ENCODE data around the gene ZBTB2.
"Not testable (repeated sequence)": the region's sequence is repeated elsewhere in the genome, so short reads cannot be mapped to it uniquely, and the experiment has no call there.

ZBTB2 gene

GRCh38 chr6:151399679-151400078 is 8.3 kb upstream of the ZBTB2 start:
- no peak for DNase-seq

- DNase-seq = no peak
Measured at GRCh38 chr6:151393410-151393809, 2.1 kb upstream of the ZBTB2 start.

GRCh38 chr6:151392427-151392826 is 1.1 kb upstream of the ZBTB2 start:
- no peak for DNase-seq

- peak; percentile 37 for DNase-seq
Measured at GRCh38 chr6:151390851-151391470, 398 bp downstream of the ZBTB2 start.

- DNase-seq = peak; percentile 82
Measured at GRCh38 chr6:151390276-151390850, 996 bp downstream of the ZBTB2 start.

DNA sequence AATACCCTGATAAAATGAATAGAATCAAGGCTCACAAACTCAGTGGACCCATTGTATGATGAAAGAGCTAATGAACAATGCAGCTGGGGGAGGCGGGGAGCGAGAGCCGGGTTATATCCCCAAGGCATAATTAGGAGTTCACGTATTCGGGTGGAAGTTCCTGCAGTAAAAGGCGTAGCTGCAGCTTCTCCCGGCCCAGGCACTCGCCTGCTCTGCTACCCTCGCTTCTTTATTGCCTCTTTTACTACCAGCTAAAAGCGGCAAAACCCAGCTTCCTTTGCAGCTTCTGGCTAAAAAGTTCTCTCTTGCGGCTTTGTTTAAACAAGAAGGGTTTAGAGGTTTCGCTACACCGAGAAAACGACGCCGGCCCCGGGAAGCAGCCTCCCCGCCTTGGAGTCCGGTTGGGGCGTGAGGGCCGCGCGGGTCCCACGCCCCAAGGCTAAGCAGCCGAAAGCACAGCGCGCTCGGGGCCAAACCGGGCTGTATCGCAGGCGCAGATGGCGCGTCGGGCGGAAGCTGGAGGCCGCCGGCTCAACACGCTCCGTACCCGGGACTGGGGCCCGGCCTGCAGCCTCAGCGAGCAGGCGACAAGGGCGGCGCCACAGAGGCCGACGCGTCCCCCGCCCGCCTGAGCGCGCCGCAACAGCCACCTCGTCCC is 1.6 kb downstream of the ZBTB2 start:
- DNase-seq = peak; percentile 40

DNA sequence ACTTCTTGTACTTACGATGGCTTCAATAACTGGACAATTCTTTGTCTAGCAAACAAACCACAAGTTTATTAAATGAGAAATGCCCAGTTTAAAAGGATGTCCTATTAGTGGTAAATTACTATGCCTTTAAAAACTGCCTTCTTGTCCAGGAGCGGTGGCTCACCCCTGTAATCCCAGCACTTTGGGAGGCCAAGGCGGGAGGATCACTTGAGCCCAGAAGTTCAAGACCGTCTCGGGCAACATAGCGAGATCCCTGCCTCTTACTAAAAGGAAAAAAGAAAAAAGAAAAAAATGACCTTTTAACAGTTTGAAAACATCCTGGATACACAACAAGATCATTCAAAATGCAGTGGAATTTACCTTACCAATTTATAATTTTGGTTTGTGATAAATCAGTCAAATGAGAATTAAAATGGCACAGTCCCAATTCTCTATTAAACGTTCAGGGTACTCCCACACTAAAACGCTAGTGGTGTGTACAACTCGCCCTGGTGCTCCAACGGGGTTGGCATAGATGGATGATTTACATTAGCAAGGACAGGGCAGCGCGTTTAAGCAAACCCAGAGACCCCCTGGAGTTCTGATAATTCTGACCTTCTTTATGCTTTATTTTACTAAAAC is 2.3 kb downstream of the ZBTB2 start:
- no peak for DNase-seq

- no peak for DNase-seq
Measured at GRCh38 chr6:151388236-151388635, 3.1 kb downstream of the ZBTB2 start.

- DNase-seq = no peak
Measured at GRCh38 chr6:151387175-151387970, 4.0 kb downstream of the ZBTB2 start.

DNA sequence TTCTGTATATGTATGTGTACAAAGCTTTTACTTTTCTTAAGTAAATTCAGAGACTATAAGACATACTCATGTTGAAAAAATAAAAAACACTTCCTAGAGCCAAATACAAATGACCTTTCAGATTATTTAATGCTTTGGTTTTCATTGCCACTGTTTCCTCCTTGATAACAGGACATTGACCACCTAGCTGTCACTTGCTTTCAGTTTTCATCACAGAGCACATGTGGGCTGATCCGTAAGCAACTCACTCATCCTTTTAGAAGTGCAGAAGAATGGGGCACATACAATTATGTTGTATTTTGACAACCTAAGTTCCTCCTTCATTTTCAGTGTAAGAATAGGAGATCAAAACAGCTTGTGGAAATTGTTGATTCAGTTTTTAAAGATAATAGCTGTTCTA is 6.2 kb downstream of the ZBTB2 start:
- peak; percentile 20 for DNase-seq

GRCh38 chr6:151384151-151384550 is 7.2 kb downstream of the ZBTB2 start:
- DNase-seq = no peak

DNA sequence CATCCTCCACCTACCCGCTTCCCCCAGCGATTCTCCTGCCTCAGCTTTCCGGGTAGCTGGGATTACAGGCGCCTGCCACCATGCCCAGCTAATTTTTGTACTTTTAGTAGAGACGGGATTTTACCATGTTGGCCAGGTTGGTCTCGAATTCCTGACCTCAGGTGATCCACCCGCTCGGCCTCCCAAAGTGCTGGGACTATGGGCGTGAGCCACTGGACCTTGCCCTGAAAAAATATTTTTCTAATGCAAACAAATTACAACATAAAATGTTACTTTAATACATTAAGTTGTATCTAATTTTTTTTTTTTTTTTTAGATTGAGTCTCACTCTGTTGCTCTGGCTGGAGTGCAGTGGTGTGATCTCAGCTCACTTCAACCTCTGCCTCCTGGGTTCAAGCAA is 8.7 kb downstream of the ZBTB2 start:
- DNase-seq = not testable (repeated sequence)

DNA sequence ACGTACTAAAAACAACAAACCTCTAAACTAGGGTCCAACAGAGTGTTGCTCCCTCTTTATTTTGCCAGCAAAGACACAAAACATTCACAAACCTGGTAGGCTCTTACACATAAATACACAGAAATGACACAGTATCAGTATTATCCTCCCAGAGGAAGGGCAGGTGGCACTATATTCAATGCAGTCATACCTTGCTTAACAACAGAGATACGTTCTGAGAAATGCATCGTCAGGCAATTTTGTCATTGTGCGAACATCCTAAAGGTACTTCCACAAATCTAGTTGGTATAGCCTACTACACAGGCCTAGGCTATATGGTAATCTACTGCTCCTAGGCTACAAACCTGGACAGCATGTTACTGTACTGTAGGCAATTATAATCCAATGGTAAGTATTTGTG is 9.6 kb downstream of the ZBTB2 start:
- DNase-seq = no peak

- no peak for DNase-seq
Measured at GRCh38 chr6:151380848-151381205, 10.5 kb downstream of the ZBTB2 start.

DNA sequence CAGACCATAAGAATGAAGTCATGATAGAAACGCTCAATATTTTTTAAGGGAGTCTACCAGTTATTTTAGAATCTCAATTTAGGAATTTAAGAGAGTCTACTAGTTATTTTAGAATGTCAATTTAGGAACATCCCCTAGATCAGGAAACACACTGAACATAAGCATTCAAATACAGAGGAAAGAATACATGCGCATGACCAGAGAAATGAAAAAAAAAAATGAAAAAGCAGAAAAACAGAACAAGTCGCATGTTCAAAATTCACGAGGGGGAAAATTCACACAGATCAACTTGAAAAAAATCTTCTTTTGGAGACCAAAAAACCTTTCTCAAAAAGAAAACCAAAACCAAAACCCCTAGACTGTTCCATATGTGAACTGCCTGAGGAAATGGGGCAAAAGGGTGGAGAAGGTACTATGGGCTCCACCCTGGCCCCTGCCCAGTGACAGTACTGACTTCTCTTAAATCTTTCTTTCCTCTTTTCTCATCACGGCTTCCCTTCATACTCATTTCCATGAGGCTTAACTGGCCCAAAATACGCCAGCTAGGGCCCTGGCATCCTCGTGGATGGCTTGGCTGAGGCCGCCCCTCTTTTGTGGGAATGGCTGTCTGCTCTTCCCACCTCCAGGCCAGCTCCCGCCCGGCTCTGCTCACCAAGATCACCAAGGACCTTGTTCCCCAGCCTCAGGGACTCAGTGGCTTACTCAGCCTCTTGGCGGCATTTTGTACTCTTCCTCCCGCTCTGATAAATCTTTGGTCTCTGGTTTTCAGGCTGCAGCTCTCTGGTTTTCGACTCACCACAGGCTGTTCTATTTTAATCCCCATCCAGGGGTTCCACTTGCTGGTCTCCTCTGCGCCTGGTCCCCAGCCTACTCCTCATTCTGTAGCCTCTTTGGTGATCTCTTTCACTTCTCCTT is 11.2 kb downstream of the ZBTB2 start:
- no peak for DNase-seq

GRCh38 chr6:151377095-151377494 is 14.3 kb downstream of the ZBTB2 start:
- no peak for DNase-seq

GRCh38 chr6:151376440-151376839 is 14.9 kb downstream of the ZBTB2 start:
- DNase-seq = no peak

DNA sequence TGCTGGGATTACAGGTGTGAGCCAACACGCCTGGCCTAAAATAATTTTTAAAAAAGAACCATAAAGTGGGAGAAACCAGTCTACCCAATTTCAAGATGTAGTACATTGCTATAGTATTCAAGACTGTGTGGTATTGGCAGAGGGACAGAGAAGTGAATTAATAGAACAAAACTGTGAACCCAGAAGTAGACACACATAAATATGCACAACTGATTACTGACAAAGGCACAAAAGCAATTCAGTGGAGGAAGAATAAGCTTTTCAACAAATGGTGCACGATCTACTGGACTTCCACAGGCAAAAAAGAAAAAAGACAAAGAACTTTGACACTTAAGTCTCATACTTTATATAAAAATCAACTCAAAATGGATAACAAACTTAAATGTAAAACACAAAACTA is 15.5 kb downstream of the ZBTB2 start:
- no peak for DNase-seq

DNA sequence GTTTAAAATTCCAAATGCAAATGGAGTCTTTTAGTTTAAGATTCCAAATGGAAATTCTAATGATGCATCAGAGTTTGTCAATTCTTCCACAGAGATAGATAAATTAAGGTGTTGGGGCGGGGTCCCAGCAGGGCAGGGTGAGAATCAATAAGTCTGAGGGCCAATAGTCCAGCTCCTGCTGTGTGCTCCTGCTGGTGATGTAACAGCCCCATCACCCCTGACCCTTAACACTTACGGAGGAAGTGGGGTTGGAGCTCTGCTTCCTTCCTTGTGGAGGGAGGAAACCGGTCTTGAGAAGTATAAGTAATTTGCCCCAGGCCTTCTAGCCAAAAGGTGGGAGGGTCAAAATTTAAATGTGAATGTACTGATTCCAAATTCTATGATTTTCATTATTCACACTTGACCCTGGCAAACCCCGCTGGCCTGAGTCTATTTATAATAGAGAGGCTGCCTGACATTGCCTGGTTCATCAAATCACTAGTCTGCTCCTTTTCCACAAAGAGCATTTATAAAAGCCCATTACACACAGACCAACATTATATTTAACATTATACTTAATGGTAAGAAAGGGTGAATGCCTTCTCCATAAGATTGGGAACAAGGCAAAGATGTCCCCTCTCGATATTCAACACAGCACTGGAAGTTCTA is 17.2 kb downstream of the ZBTB2 start:
- peak; percentile 39 for DNase-seq

- DNase-seq = no peak
Measured at GRCh38 chr6:151372164-151372563, 19.2 kb downstream of the ZBTB2 start.

DNA sequence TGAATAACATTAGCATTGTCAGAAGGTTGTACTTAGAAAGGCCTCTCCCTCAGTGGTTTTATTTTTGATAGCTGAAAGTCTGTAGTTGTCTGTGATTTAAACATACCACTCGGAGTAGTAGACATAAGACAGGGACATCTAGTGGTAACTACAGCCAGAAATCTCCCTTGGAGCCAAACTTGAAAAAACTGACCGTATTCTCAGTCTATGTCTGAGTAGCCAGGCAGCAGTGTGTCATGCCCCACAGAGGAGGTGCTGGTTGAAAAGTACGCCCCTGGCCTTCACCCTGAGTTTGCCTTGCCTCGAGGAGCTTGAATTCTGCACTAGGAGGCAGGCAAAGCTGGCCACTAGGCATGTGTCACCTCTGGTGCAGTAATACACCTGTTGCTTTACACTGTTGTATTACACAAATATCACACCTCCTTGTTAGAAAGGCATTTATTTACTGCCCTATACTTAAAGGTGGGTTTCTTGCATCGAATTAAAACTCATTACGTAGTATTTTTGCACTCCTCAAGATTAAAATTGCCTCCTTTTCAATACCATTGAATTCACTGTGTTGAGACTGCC is 20.8 kb downstream of the ZBTB2 start:
- DNase-seq = no peak
